Measurements from ENCODE around the gene CWC22.
"Not testable (repeated sequence)": the region's sequence is repeated elsewhere in the genome, so short reads cannot be mapped to it uniquely, and the experiment has no call there.

Gene CWC22

DNA sequence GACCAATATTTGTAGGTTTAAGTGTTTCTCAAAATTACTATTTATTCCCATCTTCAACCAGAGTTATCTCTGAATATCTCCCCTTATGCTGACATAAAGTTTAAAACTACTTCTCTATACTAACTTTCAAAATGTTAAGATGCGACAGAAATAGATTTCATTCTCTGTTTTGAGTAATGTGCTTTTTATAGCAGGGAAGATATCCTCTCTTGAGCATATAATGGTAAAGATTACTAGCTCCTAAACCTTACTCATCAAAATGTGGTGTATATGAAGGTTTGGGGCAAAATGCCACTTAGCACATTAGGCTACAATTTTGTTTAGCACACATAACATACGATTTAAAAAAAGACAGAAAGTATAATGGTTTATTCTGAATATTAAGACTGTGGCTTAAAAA, 54.4 kb downstream of the CWC22 start:
- no peak for DNase-seq (ENCODE audit: low read depth, low spot score)

- DNase-seq (ENCODE audit: low read depth, low spot score): no peak
These were observed 55.4 kb downstream of the CWC22 start for GRCh38 chr2:179951680-179952079.

GRCh38 chr2:179950391-179950790, 56.7 kb downstream of the CWC22 start:
- no peak for DNase-seq (ENCODE audit: low read depth, low spot score)

DNA sequence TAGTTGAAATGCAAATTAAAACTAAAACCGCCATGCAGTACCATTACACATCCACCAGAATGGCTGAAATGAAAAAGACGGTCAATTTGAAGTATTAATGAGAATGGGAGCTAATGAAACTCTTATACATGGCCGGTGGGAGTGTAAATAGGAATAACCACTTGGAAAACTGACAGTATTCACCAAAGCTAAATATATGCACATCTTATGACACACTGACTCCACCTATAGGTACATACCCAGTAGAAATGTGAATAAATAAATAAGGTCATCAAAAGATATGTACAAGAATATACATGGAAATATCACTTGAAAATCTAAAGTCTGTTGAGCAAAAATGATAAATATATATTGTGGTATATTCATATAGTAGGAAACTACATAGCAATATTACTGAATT, 57.7 kb downstream of the CWC22 start:
- no peak for DNase-seq (ENCODE audit: low read depth, low spot score)

DNA sequence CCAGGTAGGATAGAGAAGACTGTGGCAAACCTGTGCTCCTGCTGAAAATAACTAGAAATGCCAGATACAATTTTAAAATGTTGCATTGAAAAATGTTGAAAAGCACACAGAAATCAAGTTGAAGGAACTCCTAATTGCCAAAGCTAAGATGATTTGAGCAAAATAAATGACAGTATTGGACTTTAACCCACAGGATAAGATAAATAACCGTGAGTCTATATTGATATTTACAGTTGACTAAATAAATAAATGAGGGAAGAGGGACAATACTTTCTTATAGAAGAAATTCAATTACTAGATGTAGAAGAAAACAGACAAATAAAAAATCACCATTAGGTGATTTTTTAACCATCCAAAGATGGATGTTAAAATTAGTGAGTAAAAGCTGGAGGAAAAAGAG, 59.0 kb downstream of the CWC22 start:
- DNase-seq (ENCODE audit: low read depth, low spot score): no peak

DNA sequence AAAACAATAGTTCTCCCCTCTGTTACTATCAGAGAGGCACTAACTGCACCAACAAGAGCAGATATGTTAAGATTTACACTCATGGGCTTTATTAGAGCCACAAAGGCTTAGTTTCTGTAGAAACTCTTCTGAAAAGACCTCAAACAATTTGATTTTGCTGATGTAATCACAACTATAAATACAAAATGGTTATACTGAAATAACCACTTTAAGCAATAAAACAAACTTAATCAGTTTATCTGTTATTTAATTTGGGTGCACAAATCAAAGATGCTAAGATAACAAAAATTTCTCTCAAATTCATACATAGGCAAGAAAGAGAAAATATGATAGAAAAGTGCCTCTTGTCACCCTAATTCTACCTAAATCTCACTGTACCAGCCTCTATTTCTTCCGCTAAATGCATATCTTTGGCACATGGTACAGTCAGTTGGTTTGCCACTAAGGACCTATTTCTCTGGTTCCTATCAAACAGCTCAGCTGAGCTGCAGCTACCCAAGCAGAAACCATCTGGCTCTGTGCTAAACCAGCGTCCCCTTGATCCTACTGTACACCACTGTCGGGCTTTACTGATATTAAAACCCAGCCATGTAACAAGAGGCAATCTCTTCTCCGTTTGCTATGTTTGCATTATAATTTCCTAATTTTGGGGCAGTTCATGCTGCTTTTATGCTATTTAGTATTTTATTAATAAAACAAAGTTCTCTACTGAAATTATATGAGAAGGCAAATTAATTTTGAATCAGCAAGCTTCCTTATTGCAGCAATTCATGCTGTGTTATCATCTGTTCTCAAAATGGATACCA, 60.1 kb downstream of the CWC22 start:
- DNase-seq (ENCODE audit: low read depth, low spot score): no peak

DNA sequence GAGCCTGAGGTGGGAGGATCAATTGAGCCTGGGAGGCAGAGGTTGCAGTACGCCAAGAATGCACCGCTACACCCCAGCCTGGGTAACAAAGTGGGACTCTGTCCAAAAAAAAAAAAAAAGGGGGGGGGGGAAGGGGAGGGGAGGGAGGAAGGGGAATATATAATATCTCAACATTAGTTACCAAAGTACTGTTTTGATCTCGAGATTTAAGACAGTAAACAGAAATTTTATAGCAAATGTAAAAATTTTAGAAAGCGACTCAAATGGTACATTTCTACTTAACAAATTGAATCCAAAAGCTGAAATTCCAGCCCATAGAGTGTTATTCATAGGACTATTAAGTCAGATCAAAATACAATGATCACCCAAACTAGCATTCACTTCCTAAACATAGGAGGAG, 60.8 kb downstream of the CWC22 start:
- DNase-seq (ENCODE audit: low read depth, low spot score): no peak

GRCh38 chr2:179939259-179939658, 67.8 kb downstream of the CWC22 start:
- DNase-seq (ENCODE audit: low read depth, low spot score): no peak

GRCh38 chr2:179938026-179938425, 69.1 kb downstream of the CWC22 start:
- no peak for DNase-seq (ENCODE audit: low read depth, low spot score)

- no peak for DNase-seq (ENCODE audit: low read depth, low spot score)
These were observed 70.4 kb downstream of the CWC22 start for GRCh38 chr2:179936654-179937053.

- DNase-seq (ENCODE audit: low read depth, low spot score): no peak
These were observed 71.0 kb downstream of the CWC22 start for GRCh38 chr2:179936141-179936540.

GRCh38 chr2:179932786-179933185, 74.3 kb downstream of the CWC22 start:
- DNase-seq (ENCODE audit: low read depth, low spot score): no peak

DNA sequence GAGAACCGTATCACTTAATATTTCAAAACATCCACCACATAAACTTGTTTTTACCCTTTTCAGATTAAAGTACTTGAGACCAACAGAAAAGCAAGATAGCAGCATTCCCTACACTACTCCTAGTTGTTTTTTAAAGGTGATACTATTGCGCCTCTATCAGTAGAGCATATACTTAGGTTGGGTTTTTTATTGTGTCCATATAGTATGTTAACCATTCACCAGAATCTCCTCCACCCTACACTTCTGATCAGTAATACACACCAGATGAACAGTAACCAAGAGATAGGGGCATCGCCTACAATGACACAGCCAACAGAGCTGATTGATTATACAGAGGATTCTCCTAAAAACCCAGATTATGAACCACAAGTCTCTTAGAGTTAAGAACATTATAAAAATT, 75.6 kb downstream of the CWC22 start:
- no peak for DNase-seq (ENCODE audit: low read depth, low spot score)

- DNase-seq (ENCODE audit: low read depth, low spot score): not testable (repeated sequence)
These were observed 77.1 kb downstream of the CWC22 start for GRCh38 chr2:179929997-179930396.

- DNase-seq (ENCODE audit: low read depth, low spot score): no peak
These were observed 80.1 kb downstream of the CWC22 start for GRCh38 chr2:179927041-179927440.

DNA sequence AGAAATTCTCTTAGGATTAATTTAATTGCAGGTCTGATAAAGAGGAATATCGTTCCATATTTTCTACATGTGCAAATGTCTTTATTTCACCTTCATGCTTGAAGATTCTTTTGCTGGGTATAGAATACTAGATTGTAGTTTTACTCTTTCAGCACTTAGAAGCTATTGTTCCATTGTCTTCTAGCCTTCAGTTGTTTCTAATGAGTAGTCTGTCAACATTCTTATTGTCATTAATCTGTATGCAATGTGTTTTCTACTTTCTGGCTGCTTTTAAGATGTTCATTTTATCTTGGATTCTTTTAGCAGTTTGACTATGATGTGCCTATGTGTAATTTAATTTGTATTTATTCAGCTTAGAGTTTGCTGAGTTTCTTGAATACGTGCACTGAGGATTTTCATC, 81.4 kb downstream of the CWC22 start:
- DNase-seq (ENCODE audit: low read depth, low spot score): no peak

DNA sequence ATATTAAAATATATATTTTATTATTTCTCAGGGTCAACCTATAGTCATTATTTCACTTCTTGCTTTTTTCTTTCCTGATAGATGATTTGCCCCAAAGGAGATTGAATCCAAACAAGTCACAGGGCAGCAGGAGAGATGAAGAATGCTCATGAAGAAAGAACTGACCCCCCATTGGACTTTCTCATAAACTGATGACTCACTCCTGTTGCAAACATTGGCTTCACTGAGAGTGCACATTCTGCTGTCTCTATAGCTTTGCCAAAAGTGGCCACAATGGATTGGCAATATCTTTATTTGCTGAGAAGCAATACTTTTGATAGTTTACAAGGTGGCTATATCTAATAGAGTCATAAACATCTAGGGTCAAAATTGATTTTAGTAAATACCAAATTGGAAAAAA, 89.8 kb downstream of the CWC22 start:
- DNase-seq (ENCODE audit: low read depth, low spot score): no peak

DNA sequence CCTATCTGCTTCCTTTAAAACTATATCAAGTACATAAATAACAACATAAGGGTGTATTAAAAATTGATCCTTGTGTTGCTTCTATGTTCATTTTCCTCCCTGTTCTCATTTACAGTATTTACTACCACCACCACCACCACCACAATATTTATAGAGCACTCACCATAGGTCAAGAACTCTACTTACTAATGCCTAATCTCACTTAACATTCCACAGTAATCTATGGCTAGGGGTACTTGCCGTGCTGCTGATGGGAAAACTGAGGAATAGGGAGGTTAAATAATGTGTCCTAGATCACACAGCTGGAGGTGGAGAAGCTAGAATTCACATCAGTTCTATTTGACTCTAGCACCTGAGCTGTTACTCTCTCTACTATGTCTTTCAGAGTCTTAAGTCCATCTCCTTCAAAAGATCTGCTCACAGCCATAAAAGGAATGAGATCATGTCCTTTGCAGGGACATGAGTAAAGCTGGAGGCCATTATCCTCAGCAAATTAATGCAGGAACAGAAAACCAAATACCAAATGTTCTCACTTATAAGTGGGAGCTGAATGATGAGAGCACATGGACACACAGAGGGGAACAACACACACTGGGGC, 91.6 kb downstream of the CWC22 start:
- no peak for DNase-seq (ENCODE audit: low read depth, low spot score)

- DNase-seq (ENCODE audit: low read depth, low spot score): no peak
These were observed 93.3 kb downstream of the CWC22 start for GRCh38 chr2:179913809-179914208.

DNA sequence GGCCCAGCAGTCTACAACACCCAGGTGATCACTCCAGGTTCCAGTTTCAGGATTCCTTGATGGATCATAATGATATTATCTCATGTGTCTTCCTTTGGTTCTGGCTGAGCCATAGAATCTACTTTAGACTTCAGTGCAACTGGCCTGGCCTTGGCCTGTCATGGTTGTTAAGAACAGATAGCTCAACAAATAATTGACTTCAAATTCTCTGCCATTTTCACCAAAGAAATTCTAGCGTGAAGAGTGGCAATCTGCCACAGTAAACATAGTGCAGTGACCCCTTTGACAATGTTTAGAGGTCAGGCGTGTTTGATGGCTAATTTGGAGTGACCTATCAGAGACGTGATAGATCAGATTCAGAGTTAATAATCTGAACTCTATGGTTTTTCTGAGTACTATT, 95.5 kb downstream of the CWC22 start:
- DNase-seq (ENCODE audit: low read depth, low spot score): no peak

GRCh38 chr2:179910735-179911113, 96.4 kb downstream of the CWC22 start:
- no peak for DNase-seq (ENCODE audit: low read depth, low spot score)

GRCh38 chr2:179909845-179910734, 97.0 kb downstream of the CWC22 start:
- no peak for DNase-seq (ENCODE audit: low read depth, low spot score)

- DNase-seq (ENCODE audit: low read depth, low spot score): no peak
These were observed 106.4 kb downstream of the CWC22 start for GRCh38 chr2:179900655-179901054.
